Left lobe of liver (tissue), 2 donors: ENCODE data around the gene CELF5. TPM values are rescaled to one million over a fixed set of nuclear protein-coding genes. Genes with fewer than 3 reads are reported as not detected.

ENCODE experiments used
- ATAC-seq: fragments of 200-7000 bp; cut with Tn5 transposase; one replicate; pipeline ENCODE4 v1.9.1; 2020; ENCODE audit warnings: mild to moderate bottlenecking, moderate library complexity
- DNase-seq: peaks from one replicate; pipeline ENCODE4 v3.0.0-alpha.2; 2020; ENCODE audit warnings: low spot score
- total RNA-seq: library from RNA; stranded (reverse); gene quantifications from one replicate; pipeline ENCODE4 v1.2.1, GENCODE V29; 2021
- donor health status: DM: no; HTN: no; CAD: no; lungs with moderate emphysema.
- donor health status: DM: no; HTN: yes; CAD: no.

Gene CELF5
- total RNA-seq, 1 donor from 2014 or later, result 0.18 TPM

GRCh38 chr19:3236272-3236671 lies 11.8 kb downstream of the CELF5 start:
- DNase-seq, result no peak
- no peak for ATAC-seq

DNA sequence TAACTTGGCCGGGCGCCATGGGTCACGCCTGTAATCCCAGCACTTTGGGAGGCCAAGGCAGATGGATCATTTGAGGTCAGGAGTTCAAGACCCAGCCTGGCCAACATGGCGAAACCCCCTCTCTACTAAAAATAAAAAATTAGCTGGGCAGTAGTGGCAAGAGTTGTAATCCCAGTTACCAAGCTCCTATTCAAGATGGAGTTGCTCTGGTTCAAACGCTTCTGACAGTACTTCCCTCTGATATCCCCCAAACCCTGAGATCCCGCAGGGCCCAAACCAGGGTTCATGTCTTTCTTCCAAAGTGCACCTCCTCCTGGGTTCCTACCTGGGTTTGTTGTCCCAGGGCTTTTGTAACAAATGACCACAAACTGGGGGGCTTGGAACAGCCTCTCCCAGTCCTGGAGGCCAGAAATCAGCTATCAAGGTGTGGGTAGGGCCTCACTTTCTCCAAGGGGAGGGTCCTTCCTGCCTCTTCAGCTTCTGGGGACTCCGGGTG lies 13.7 kb downstream of the CELF5 start:
- DNase-seq, result no peak
- ATAC-seq, result no peak

- no peak for ATAC-seq
- DNase-seq, result no peak
Observed at GRCh38 chr19:3239367-3239766, 14.9 kb downstream of the CELF5 start.

GRCh38 chr19:3243819-3244700 lies 19.6 kb downstream of the CELF5 start:
- DNase-seq (no peak), ATAC-seq (peak; percentile 72)

- DNase-seq (no peak), ATAC-seq (no peak)
Observed at GRCh38 chr19:3245050-3245449, 20.6 kb downstream of the CELF5 start.

DNA sequence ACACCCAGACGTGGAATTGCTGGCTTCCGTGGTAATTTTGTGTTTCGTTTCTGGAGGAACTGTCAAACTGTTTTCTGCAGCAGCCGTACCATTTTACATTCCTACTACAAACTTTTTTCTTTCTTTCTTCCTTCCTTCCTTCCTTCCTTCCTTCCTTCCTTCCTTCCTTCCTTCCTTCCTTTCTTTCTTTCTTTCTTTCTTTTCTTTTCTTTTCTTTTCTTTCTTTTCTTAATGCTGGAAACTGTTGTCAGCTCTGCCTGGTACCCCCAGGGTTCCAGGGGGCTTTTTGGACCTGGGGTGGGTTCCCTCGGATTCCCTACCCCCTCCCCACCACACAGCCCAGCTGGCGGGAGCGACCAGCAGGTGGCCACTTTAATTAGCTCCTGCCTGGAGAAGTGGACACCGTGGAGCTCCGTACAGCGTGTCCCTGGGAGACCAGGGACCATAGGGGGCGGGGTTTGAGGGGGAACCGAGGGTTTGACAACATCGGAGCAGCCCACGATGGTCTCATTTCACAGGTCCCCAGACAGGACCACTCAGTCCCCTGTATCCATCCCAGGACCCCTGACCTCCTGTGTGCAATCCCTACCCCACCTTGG lies 24.4 kb downstream of the CELF5 start:
- DNase-seq, result no peak
- no peak for ATAC-seq

GRCh38 chr19:3249408-3249807 lies 24.9 kb downstream of the CELF5 start:
- no peak for ATAC-seq
- no peak for DNase-seq

- DNase-seq (no peak), ATAC-seq (peak; percentile 68)
Observed at GRCh38 chr19:3250675-3251074, 26.2 kb downstream of the CELF5 start.

DNA sequence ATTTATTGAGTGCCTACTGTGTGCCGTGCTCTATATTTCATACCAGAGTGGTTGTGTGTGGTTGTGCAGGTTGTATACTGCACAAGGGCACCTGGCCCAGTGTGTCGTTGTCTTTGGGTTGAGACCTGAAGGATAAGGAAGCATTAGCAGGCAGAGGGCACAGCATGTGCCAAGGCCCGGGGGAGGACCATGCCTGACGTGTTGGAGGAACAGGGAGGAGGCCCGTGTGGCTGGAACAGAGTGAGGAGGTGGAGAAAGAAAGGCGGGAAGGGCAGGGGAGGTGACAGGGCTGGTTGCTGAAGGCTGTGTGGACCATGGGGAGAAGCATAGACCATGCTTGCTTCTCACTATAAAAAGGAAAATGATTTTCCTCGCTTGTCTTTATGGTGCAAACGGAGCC lies 26.8 kb downstream of the CELF5 start:
- no peak for DNase-seq
- ATAC-seq, result no peak

DNA sequence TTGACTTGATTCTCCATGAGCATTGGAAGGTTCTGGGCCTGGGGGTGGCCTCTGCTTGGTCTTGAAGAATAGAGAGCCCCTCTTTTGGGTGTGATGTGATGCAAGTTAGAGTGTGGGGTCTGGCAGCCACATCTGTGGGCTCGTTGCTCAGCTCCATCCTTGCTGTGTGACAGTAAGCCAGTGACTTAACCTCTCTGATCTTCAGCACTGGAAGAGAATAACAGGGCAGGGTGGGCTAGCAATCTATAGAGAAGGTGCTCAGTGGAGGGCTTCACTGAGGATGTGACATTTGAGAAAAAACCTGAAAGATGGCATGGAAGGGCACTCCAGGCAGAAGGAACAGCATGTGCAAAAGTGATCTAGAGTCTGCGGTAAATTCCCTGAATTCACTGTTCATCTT lies 28.2 kb downstream of the CELF5 start:
- DNase-seq, result no peak
- ATAC-seq, result no peak

GRCh38 chr19:3253270-3253669 lies 28.8 kb downstream of the CELF5 start:
- DNase-seq (no peak), ATAC-seq (no peak)

DNA sequence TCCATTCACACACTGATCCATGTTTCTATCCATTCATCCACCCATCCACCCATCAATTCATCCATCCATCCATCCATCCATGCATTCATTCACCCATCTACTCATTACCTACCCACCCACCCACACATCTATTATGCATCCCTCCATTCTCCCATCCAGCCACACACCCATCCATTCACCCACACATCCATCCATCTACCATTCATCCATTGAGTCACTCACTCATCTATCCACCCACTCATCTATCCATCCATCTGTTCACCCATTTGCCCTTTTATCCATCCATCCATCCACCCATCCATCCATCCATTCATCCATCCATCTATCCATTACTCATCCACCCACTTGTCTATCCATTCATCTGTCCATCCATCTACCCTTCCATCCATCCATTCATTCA lies 30.1 kb downstream of the CELF5 start:
- no peak for DNase-seq
- no peak for ATAC-seq

GRCh38 chr19:3257071-3257470 lies 32.6 kb downstream of the CELF5 start:
- DNase-seq, result no peak
- ATAC-seq, result no peak

DNA sequence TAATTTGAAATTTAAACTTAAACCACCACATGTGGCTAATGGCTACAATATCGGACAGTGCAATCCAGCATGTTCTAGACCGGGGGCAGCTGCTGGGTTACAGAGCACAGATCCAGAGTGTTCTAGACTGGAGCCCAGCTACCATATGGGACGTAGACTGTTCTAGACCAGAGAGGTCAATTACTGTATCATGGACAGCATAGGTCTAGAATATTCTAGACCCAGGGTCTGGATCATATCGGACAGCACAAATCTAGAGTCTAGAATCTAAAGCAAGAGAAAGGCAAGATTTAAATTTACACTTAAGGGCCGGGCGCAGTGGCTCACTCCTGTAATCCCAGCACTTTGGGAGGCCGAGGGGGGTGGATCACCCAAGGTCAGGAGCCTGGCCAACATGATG lies 37.9 kb downstream of the CELF5 start:
- DNase-seq, result no peak
- ATAC-seq, result no peak

- DNase-seq (no peak), ATAC-seq (no peak)
Observed at GRCh38 chr19:3263866-3264265, 39.4 kb downstream of the CELF5 start.

GRCh38 chr19:3265432-3265831 lies 41.0 kb downstream of the CELF5 start:
- DNase-seq (no peak), ATAC-seq (no peak)

GRCh38 chr19:3266092-3266693 lies 41.7 kb downstream of the CELF5 start:
- ATAC-seq (no peak), DNase-seq (no peak)

- no peak for ATAC-seq
- no peak for DNase-seq
Observed at GRCh38 chr19:3266792-3267514, 42.5 kb downstream of the CELF5 start.

DNA sequence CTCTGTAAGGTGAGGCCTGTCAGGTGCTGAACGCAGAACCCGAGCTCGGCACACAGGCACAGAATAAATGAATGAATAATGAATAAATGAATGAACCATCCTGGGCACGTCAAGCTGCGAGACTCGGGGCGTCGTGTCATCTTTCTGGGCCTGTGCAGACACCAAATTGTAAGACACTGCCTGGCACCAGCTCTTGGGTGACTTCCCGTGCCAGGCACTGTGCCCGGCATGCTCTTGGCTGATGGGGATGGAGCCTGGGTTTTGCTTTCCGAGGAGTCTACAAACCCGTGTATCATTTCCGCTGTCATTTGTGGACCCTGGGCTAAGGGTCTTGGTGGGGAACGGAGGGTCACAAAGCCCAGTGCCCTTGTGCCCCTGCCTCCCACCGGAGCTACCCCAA lies 43.9 kb downstream of the CELF5 start:
- no peak for DNase-seq

DNA sequence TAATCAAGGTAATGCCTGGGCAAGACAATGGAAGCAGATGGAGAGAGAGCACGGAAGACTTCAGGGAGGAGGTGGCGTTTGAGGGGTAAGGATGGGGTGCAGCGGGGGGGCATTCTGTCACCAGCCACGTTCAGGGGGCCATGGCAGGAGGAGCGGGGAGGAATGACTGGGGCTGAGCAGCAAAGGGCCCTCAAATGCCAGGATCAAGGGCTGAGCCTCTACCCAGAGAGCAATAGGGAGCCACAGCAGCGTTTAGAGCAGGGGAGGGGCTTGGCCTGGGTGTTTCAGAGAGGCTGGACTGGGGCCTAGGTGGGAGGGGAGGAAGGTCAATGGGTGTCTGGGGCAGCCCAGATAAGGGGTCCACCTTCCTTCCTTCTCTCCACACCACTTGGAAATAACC lies 44.3 kb downstream of the CELF5 start:
- no peak for DNase-seq

More for the DNA sequence above, 43.9 kb downstream of the CELF5 start:
- ATAC-seq, result peak; percentile 17

More for the DNA sequence above, 44.3 kb downstream of the CELF5 start:
- no peak for ATAC-seq
